ENCODE results near the gene ICOS.

GRCh38 chr2:203988500-203989260, 52.1 kb downstream of the ICOS start:
- TF ChIP-seq, protein P1, sequence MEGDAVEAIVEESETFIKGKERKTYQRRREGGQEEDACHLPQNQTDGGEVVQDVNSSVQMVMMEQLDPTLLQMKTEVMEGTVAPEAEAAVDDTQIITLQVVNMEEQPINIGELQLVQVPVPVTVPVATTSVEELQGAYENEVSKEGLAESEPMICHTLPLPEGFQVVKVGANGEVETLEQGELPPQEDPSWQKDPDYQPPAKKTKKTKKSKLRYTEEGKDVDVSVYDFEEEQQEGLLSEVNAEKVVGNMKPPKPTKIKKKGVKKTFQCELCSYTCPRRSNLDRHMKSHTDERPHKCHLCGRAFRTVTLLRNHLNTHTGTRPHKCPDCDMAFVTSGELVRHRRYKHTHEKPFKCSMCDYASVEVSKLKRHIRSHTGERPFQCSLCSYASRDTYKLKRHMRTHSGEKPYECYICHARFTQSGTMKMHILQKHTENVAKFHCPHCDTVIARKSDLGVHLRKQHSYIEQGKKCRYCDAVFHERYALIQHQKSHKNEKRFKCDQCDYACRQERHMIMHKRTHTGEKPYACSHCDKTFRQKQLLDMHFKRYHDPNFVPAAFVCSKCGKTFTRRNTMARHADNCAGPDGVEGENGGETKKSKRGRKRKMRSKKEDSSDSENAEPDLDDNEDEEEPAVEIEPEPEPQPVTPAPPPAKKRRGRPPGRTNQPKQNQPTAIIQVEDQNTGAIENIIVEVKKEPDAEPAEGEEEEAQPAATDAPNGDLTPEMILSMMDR (IDR thresholded peaks at IDR 0.05; ENCODE audit: low read length) = no peak
- TF ChIP-seq EZH2phosphoT487 (IDR thresholded peaks at IDR 0.05; ENCODE audit: low read length) = no peak

Data from MM.1S (cell line).